Stimulated activated CD4-positive, alpha-beta T cell treated with anti-CD3 and anti-CD28 coated beads, Interleukin-15, amount 100 ng/mL, for 24 hours (primary cell): ENCODE results near the gene ARHGEF10L.
A peak's percentile ranks its signal among the peaks of the same experiment; 100 is the strongest.

Experiments used
- DNase-seq: peaks from one replicate; pipeline ENCODE4 v3.0.0-alpha.2; 2020

ARHGEF10L gene

GRCh38 chr1:17640393-17640792 lies 100.9 kb downstream of the ARHGEF10L start:
- no peak for DNase-seq

- no peak for DNase-seq
Observed at GRCh38 chr1:17640975-17641374, 101.5 kb downstream of the ARHGEF10L start.

GRCh38 chr1:17642169-17642568 lies 102.7 kb downstream of the ARHGEF10L start:
- DNase-seq = no peak

- DNase-seq = no peak
Observed at GRCh38 chr1:17642943-17643342, 103.4 kb downstream of the ARHGEF10L start.

GRCh38 chr1:17643861-17644703 lies 104.6 kb downstream of the ARHGEF10L start:
- DNase-seq = no peak

GRCh38 chr1:17645068-17645911 lies 105.8 kb downstream of the ARHGEF10L start:
- no peak for DNase-seq

GRCh38 chr1:17646444-17647280 lies 107.2 kb downstream of the ARHGEF10L start:
- no peak for DNase-seq

- no peak for DNase-seq
Observed at GRCh38 chr1:17648457-17649145, 109.1 kb downstream of the ARHGEF10L start.

GRCh38 chr1:17649371-17650106 lies 110.0 kb downstream of the ARHGEF10L start:
- no peak for DNase-seq

GRCh38 chr1:17653276-17653675 lies 113.8 kb downstream of the ARHGEF10L start:
- DNase-seq = no peak

- DNase-seq = peak; percentile 51
Observed at GRCh38 chr1:17653728-17654351, 114.3 kb downstream of the ARHGEF10L start.

GRCh38 chr1:17654519-17654918 lies 115.0 kb downstream of the ARHGEF10L start:
- no peak for DNase-seq

- DNase-seq = no peak
Observed at GRCh38 chr1:17655169-17655568, 115.7 kb downstream of the ARHGEF10L start.

- DNase-seq = no peak
Observed at GRCh38 chr1:17655922-17656321, 116.4 kb downstream of the ARHGEF10L start.

GRCh38 chr1:17657436-17657835 lies 117.9 kb downstream of the ARHGEF10L start:
- DNase-seq = no peak

- DNase-seq = no peak
Observed at GRCh38 chr1:17658837-17659236, 119.3 kb downstream of the ARHGEF10L start.

- peak; percentile 72 for DNase-seq
Observed at GRCh38 chr1:17661546-17662157, 122.2 kb downstream of the ARHGEF10L start.

GRCh38 chr1:17662296-17662695 lies 122.8 kb downstream of the ARHGEF10L start:
- DNase-seq = no peak

GRCh38 chr1:17662786-17663185 lies 123.3 kb downstream of the ARHGEF10L start:
- DNase-seq = no peak

GRCh38 chr1:17663646-17664045 lies 124.1 kb downstream of the ARHGEF10L start:
- DNase-seq = no peak

- DNase-seq = no peak
Observed at GRCh38 chr1:17664322-17664721, 124.8 kb downstream of the ARHGEF10L start.
